Dermis blood vessel endothelial cell (primary cell): ENCODE results near the gene MFSD11. TPM values are rescaled to one million over a fixed set of nuclear protein-coding genes. Genes with fewer than 3 reads are reported as not detected.
"Not testable (repeated sequence)": the region's sequence is repeated elsewhere in the genome, so short reads cannot be mapped to it uniquely, and the experiment has no call there.

Experiments
- DNase-seq: peaks from one replicate; pipeline ENCODE4 v3.0.0; 2010
- total RNA-seq: library from RNA; depleted of rRNA; stranded (reverse); fragments of >200 nt; gene quantifications from 2 replicates; pipeline ENCODE4 v1.2.3, GENCODE V29; 2014

Gene MFSD11
- total RNA-seq, result 29.5 and 37.8 TPM in 2 replicates

DNA sequence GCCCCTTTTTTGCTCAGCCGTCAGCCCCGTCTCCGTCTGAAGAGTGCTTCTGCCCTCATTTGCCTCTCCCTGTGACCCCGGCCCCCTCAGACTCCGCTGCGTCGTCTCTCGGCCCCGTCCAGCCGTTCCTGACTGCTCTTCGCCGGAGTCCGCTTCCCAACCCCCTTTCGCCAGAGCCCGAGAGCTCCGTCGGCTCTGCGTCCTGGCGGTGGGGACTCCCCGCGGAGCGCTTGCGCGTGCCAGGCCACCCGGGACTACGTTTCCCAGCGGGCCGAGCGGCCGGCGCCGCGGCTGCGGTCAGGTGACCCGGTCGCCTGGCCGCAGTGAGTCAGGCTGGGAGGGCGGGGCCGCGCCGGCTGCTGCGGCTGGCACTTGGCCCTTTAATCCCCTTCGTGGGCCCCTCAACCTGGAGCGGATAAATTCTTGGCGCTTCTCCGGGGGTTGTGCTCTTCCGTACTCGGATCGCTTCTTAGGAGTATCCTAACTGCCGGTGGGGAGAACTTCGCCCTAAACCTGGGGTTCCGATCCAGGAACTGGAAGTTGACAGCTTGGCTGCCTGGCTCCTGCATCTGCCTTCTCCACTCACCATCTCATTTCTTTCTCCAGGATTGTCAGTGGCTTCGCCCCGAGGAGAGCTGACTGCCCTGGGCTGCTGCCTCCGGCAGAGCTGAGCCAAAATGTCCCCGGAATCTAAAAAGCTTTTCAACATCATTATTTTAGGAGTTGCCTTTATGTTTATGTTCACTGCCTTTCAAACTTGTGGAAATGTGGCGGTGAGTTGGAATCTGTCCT, at the start of gene MFSD11:
TSS of gene MFSD11 (plus strand) at position 444 of the 792 bp plus-strand sequence. CDS start at position 678, 234 bp downstream.
- peak; percentile 96 for DNase-seq

DNA sequence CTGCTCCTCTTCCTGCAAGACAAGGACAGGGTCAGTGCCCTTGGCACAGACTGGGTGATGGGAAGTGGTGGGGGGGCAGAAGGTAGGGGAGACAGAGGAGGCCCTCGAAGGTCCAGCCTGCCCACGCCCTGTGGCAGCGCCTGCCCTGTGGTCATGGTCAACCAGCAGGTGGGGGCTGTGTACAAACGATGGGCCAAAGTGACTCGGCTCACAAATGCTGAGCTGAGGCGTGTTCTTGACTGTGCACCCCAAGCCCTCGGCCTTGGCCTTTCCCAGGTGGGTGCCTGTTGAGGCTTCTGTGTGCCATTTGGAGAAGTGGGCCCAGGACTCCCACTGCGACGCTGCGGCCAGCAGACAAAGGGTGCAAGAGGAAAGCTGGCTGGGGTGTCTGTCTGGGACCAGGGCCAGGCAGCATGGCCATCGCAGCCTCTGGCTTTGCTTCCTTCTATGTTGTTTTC, 49.7 kb upstream of the MFSD11 start:
- DNase-seq, result peak; percentile 49

DNA sequence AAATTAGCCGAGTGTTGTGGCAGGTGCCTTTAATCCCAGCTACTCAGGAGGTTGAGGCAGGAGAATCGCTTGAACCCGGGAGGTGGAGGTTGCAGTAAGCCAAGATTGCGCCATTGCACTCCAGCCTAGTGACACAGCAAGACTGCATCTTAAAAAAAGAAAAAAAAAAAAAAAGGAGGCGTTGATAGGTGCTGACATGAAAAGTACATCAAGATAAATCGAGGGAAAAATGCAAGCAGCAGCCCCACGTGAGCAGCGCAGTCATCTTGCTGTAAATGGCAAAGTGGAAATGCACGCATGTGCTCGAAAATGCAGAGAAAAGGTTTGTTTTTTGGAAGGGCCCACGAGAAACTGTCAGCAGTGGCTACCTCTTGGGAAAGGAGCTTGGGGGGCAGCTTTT, 48.1 kb upstream of the MFSD11 start:
- no peak for DNase-seq

DNA sequence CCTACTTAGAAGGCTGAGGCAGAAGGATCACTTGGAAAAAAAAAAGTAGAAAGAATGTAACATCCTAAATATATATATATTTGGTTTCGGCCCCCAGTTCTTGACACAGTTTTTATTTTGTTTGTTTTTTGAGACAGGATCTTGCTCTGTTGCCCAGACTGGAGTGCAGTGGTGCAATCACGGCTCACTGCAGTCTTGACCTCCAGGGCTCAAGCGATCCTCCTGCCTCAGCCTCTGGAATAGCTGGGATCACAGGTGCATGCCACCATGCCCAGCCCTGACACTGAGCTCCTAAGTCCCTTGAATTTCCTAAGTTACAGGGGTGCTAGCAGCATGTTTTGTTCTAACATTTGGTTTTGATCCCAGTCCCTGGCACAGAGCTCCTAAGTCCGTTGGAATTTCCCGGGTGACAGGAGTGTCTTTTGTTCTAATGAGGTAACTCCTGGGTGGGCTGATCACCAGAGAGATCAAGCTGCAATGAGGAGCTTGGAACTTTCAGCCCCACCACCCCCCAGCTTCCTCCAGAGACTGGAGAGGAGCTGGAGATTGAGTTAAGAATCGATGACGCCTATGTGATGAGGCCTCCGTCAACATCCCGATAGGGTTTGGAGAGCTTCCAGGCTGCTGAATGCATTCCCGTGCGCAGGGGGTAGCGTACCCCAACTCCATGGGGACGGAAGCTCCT, 47.2 kb upstream of the MFSD11 start:
- no peak for DNase-seq

DNA sequence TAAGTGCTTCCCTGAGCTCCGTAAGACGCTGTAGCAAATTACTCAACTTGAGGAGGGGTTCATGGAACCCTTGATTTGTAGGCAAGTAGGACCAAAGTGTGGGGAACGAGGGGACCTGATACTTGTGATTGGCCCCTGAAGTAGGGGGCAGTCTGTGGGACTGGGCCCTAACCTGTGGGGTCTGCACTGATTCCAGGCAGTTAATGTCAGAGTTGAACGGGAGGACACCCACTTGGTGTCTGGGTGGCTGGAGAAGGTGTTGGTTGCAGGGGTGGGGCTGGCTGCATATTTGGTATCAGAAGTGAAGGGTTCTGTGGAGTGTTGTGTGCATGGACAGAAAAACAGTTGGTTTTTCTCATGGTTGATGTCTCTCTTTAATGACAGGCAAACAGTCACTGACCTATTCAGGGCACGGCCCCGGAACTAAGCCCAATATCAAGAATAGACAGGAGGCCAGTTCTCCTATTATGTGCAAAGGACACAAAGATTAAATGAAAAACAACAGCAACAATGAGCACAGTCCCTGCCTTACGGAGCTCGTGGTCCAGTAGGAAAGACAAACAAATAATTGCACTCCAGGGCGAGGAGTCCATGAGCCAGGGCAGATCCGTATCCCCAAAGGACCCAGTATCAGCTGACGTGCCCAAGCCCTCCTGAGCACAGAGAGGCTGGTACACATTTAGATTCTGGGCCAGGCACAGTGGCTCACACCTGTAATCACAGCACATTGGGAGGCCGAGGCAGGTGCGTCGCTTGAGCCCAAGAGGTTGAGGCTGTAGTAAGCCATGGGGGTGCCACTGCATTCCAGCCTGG, 46.3 kb upstream of the MFSD11 start:
- no peak for DNase-seq

DNA sequence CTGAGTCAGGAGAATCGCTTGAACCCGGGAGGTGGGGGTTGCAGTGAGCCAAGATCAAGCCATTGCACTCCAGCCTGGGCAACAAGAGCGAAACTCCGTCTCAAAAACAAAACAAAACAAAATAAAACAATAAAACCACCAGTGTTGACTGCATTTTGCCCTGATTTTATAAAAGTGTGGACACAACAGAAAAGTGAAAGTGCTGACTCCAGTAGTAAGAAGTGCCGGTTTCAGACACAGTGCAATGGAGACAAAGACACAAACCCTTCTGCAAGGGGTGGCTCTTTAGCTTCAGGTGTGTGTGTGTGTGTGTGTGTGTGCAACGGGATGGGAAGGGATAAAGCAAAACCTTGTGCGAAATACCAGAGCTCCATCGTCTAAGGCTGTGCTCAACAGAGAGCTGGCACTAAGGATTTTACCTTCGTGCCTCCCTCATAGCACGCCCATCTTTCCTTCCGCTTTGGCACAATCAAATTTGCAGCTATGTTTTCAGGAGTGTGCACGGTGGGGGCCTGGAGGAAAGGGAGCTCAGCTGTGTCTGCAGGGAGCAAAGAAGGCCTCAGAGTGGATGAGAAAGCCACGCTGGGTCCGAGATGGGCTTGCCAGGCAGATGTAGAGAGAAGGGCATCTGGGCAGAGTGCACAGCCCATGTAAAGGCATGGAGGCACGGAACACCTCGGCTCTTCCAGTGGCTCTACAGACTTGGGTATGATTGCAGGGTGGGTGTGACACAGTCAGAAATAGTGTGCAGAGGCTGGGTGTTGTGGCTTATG, 42.7 kb upstream of the MFSD11 start:
- DNase-seq, result no peak

DNA sequence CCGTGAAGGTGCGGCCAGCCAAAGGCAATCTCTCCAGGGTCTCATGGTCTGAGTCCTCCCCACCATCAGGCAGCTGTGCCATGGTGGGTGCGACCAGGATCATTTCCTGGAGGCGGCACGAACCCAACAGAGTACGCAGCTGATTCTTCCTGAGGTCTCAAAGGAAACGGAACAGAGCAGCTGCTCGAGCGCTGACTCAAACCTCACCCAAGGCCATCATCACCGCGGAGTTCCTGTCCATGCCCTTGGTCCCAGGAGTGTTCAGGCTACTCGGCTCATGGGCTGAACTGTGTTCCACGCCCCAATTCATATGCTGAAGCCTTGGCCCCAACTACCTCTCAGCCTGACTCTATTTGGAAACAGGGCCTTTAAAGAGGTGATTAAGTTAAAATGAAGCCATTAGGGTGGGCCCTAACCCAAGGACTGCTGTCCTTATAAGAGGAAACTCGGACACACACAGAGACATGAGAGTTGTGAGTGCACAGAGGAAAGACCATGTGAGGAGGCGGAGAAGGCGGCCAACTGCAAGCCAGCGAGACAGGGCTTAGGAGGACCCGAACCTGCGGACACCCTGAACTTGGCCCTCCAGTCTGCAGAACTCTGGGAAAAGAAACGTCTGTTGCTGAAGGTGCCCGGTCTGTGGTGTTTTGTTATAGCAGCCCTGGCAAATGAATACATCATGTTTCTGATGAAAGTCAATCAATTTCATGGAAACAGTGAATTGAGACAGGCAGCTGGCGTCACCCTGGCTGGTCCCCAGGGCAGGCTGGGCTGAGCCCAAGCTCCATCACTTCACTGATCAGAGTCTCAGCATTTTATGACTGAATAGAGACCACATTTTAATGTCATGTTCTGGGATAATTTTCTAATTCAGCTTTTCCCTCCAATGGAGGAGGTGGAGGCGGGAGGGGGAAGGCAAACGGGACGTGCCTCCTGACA, 40.9 kb upstream of the MFSD11 start:
- DNase-seq, result peak; percentile 95

DNA sequence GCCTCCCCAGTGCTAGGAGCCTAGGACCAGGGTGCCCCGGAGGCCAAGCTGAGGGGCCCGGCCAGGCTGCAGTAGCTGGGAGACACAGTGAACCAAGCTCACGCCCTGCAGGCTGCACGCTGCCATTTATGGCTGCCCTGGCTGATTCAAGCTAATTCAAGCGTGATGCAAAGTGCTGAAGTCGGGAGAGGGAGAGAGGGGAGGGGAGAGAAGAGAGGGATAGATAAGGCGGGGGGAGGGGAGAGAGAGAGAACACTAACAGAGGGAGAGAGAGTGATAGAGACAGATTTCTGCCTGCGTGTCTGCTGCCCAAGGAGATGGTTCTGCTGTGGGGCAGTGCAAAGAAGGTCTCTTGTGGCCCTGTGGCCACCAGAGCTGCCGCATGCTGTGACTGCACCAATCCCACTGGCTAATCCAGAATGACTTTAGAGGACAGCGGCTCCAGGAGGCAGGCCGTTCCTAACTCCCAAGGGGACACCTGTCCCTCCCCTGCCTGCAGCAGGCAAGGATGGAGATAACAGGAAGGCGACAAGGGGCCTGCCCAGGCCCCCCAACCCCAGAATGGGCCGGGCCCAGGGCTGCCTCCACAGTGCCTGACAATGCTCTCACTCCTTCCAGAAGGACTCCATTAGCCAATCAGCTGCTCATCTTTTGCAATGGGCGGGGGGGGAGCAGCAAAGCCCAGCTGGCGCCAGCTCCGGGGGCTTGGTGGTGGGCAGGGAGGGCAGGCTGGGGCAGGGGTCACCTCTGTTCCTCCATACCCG, 40.0 kb upstream of the MFSD11 start:
- no peak for DNase-seq

DNA sequence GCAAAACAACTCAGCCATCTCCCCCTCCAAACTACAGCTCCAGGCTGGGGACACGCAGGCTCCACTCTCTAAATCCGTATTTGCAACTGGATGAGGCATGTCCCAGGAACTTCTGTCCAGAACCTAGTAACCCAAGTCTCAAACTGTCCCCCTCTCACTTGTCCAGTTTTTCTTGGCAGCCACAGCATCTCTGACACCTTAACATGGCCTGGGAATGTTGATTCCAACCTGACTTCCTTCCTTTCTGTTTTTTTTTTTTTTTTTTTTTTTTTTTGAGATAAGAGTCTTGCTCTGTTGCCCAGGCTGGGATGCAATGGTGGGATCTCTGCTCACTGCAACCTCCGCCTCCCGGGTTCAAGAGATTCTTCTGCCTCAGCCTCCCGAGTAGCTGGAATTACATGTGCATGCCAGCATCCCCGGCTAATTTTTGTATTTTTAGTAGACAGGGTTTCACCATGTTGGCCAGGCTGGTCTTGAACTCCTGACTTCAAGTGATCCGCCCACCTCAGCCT, 39.4 kb upstream of the MFSD11 start:
- DNase-seq, result not testable (repeated sequence)

DNA sequence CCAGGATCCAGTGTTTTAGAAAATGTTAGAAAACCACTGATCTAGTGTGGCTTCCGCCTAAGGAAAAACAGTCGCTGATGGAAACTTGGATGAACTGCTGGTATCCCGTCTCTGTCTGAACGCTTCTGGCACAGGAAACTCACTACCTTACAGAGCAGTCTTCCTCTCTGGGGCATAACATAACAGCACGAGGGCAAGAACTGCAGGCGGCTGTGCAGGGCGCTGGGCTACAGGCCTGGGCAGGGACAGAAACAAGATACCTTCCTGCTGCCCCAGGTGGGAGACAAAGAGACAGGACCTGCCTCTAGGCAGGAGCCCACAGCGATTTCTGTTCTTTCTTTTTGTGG, 37.7 kb upstream of the MFSD11 start:
- DNase-seq, result peak; percentile 55

DNA sequence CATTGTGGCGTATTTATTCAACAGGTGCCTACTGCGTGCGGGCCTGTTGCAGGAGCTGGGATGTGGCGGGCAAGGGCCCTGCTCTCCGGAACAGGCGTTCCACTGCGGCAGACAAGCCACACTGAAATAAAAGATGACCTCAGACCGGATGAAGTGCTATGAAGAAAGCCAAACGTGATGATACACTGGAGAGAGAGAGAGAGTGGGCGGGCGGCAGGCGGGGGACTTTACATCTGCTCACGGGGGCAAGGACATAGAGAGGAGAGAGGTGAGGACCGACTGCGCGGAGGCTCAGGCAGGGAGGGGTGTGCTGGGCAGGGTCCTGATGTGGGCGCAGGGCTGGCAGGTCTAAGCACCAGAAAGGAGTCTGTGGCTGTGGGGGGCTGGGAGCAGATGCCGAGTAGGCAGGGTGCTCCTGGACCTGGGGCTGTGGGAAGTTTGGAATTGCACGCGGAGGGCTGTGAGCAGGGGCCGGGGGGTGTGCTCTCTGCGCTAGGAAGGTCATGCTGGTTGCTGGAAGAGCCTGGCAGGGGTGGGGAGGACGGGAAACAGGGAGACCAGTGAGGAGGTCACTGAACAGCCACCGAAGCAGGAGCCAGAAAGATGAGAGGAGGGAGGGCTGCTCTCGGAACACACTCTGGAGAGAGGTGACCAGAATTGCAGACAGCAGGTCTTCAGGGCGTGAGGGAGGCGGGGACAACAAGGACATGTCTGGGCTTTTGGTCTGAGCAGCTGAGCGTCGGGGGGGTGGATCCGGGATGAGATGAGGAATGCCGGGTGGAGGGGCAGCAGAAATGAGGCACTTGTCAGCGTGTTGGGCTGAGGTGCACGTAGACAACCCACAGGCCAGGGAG, 37.1 kb upstream of the MFSD11 start:
- peak; percentile 86 for DNase-seq

DNA sequence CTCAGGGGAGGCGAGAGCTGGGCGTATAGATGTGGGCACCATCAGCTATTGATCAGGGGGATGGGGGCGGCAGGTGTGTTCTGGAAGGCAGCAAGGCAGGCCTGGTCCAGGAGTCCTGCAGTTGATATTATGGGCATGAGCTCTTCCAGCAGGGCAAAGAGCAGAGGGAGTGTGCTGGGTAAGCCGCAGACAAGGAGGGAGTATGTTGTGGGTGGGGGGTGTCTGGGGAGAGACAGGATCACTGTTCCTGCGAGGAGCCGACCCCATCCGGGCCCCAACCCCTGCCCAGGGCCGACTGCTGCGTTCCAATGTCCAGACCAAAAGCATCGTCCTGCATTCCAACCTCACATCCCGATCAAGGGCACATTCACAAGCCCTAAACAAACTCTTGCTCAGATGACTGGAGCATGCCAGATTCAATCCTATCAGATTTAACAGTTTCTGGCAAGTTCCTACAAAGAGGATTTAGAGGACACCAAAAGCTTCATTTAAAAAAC, 36.4 kb upstream of the MFSD11 start:
- no peak for DNase-seq

DNA sequence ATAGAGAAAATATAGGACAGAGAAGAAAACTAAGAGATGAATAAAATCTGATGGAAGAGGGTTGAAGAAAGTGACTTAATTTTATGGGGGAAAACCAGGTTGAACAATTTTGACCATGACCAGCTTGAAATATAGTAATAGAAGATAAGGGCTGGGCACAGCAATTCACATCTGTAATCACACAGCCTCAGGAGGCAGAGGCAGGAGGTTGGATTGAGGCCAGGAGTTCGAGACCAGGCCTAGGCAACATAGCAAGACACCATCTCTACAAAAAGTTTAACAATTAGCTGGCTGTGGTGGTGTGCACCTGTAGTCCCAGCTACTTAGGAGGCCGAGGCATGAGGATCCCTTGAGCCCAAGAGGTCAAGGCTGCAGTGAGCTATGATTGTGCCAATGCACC, 35.8 kb upstream of the MFSD11 start:
- no peak for DNase-seq

DNA sequence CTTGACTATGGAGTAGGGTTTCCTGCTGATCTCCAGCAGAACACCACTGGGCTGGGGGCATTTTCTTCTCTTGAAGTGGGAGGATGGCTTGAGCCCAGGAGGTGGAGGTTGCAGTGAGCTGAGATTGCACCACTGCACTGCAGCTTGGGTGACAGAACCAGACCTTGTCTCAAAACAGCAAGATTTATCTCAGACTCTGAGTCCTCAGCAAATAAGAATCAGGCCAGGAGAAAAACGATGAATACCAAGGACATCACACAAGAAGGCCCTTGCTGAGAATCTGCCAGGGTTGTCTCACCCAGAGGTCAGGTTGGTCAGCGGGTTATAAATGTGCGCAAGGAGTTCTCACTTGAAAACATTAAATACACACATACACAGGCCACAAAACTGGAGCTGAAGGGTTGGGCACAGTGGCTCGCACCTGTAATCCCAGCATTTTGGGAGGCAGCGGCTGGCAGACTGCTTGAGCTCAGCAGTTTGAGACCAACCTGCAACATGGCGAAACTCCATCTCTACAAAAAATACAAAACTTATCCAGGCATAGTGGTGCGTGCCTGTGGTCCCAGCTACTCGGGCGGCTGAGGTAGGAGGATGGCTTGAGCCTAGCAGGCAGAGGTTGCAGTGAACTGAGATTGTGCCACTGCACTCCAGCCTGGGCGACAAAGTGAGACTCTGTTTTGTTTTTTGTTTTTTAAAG, 34.8 kb upstream of the MFSD11 start:
- DNase-seq, result no peak

DNA sequence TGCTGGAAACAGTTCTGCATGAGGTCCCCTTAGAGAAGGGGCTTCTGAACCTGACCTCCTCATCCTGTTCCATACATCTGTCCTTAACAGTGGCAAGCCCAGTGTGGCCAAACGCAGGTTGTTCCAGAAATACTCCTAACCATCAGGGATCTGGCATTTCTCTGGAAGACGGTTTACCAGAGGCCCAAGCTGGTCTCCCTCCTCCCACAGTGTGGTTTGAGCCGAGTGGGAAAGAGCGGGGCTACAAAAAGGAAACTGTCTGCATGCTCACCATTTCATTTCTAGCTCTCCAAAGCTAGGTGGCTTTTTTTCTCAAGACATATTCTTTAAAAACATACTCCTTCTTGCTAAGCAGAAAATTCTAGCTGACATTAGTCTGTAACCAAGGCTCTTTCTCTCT, 33.1 kb upstream of the MFSD11 start:
- no peak for DNase-seq

DNA sequence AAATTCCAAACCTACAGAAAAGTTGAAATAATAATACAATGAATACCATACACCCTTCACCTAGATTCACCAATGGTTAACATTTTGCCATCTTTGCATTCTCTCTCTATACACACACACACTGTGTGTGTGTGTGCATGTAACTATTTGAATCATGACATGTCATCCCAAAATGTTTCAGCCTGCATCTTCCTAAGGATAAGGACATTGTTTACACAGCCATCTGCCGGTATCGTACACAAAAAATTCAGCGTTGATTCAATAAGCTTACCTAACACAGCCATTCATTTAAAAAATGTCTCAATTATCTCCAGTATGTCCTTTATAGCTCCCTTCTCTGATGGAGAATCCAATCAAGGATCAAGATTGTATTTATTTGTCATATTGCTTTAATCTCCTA, 31.1 kb upstream of the MFSD11 start:
- DNase-seq, result no peak

DNA sequence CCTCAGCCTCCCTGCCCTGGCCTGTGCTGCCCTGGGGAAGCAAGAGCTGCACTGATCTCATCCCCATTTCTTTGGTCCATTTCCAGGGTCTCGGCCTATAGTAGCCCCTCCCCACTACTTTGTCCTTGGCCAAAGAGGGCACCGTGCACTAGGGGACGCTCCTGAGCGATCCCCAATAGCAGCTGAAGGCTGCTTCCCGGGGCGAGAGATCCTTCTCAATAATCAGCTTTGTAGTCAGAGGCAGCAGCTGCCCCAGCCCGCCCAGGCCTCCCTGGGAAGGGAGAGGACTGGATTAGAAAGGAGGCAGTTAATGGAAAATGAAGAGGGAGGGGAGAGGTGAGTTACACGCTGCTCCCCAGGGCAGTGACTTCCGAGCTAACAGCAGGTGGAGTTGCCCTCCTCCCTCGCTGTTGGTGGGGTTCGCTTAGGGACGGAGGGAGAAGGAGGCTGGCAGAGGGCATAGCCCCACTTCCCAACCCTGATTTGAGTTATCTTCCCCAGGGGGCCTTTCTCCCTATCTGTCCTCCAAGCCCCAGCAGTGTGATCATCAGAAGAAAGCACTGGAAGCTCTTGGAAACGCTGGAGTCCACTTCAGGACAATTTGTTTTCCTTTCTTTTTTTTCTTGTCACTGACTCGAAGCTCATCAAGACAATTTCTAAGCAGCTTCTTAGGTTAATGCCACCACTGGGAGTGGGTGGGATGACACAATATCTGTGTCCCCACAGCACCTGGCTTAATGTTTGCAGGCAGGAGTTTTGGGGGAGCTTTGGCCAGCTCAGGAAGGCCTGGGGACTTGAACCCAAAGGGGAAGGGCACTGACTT, 29.7 kb upstream of the MFSD11 start:
- DNase-seq, result peak; percentile 41
